ENCODE data around the gene HOXC13.

HOXC13 gene

GRCh38 chr12:53916788-53917655 is 21.6 kb upstream of the HOXC13 start:
- no peak for TF ChIP-seq TAF1 (IDR thresholded peaks at IDR 0.05; ENCODE audit: borderline replicate concordance, insufficient read depth, low read length)
- TF ChIP-seq REST (IDR thresholded peaks at IDR 0.05; ENCODE audit: insufficient read depth in 1 of 2, low read depth in 2 of 2, low read length in 2 of 2), result no peak
- no peak for TF ChIP-seq POLR2AphosphoS5 (IDR thresholded peaks at IDR 0.05; ENCODE audit: low read depth, low read length)
- no peak for TF ChIP-seq FOXP2 (optimal IDR thresholded peaks at IDR 0.05; ENCODE audit: borderline replicate concordance, extremely low read depth, extremely low read length, insufficient read depth)
- TF ChIP-seq SIN3A (IDR thresholded peaks at IDR 0.05; ENCODE audit: borderline replicate concordance, insufficient read depth, low read length), result no peak

- TF ChIP-seq TAF1 (IDR thresholded peaks at IDR 0.05; ENCODE audit: borderline replicate concordance, insufficient read depth, low read length) (no peak), FOXP2 (optimal IDR thresholded peaks at IDR 0.05; ENCODE audit: borderline replicate concordance, extremely low read depth, extremely low read length, insufficient read depth) (no peak), SIN3A (IDR thresholded peaks at IDR 0.05; ENCODE audit: borderline replicate concordance, insufficient read depth, low read length) (no peak), POLR2AphosphoS5 (IDR thresholded peaks at IDR 0.05; ENCODE audit: low read depth, low read length) (no peak), REST (IDR thresholded peaks at IDR 0.05; ENCODE audit: insufficient read depth in 1 of 2, low read depth in 2 of 2, low read length in 2 of 2) (no peak)
Observed at GRCh38 chr12:53924521-53925405, 13.9 kb upstream of the HOXC13 start.

GRCh38 chr12:53927220-53928029 is 11.2 kb upstream of the HOXC13 start:
- no peak for TF ChIP-seq FOXP2 (optimal IDR thresholded peaks at IDR 0.05; ENCODE audit: borderline replicate concordance, extremely low read depth, extremely low read length, insufficient read depth)
- no peak for TF ChIP-seq POLR2AphosphoS5 (IDR thresholded peaks at IDR 0.05; ENCODE audit: low read depth, low read length)
- TF ChIP-seq REST (IDR thresholded peaks at IDR 0.05; ENCODE audit: insufficient read depth in 1 of 2, low read depth in 2 of 2, low read length in 2 of 2), result no peak
- no peak for TF ChIP-seq SIN3A (IDR thresholded peaks at IDR 0.05; ENCODE audit: borderline replicate concordance, insufficient read depth, low read length)
- TF ChIP-seq TAF1 (IDR thresholded peaks at IDR 0.05; ENCODE audit: borderline replicate concordance, insufficient read depth, low read length), result no peak

- TF ChIP-seq REST (IDR thresholded peaks at IDR 0.05; ENCODE audit: insufficient read depth in 1 of 2, low read depth in 2 of 2, low read length in 2 of 2) (no peak), FOXP2 (optimal IDR thresholded peaks at IDR 0.05; ENCODE audit: borderline replicate concordance, extremely low read depth, extremely low read length, insufficient read depth) (no peak), SIN3A (IDR thresholded peaks at IDR 0.05; ENCODE audit: borderline replicate concordance, insufficient read depth, low read length) (no peak)
Observed at GRCh38 chr12:53928054-53928835, 10.4 kb upstream of the HOXC13 start.

Measured in PFSK-1 (cell line).